K562 (cell line): ENCODE results near the gene RFNG. TPM values are rescaled to one million over a fixed set of nuclear protein-coding genes. Genes with fewer than 3 reads are reported as not detected.

Experiments
- HNRNPL ChIP-seq: fragments of 200-400 bp; formaldehyde crosslinking; IDR thresholded peaks from 2 replicates; pipeline ENCODE4 v1.6.1; 2017; ENCODE audit warnings: low read depth, mild to moderate bottlenecking, low read length
- JUND ChIP-seq, 2 experiments: IDR thresholded peaks; 2 replicates in 1 of 2; 3 replicates in 1 of 2; pipeline ENCODE4 v1.6.1; 2011; ENCODE audit warnings: borderline replicate concordance in 2 of 2, low read depth in 2 of 2, low read length in 2 of 2, improper control_type of control experiment in 1 of 2, missing biosample characterization in 1 of 2, missing genetic modification characterization in 1 of 2, missing genetic modification reagents in 1 of 2
- SUPT5H ChIP-seq: fragments of 450-650 bp; IDR thresholded peaks from 2 replicates; pipeline ENCODE4 v1.6.1; 2016
- ZNF444 ChIP-seq: fragments of 250-450 bp; sonication (Bioruptor Pico); IDR thresholded peaks from 2 replicates; pipeline ENCODE4 v1.4.0; 2020; ENCODE audit warnings: mild to moderate bottlenecking, moderate library complexity
- polyA plus RNA-seq, 8 experiments: library from polyadenylated mRNA; depleted of rRNA in 4 of 8; stranded (reverse) in 5 of 8; unstranded in 3 of 8; fragments of >200 nt; fragmentation: Nextera tagmentation in 2 of 8; fragmentation: Illumina TruSeq in 1 of 8; extraction: Ambion mirVana in 2 of 8; extraction: Trizol in 1 of 8; gene quantifications; 2 replicates each; pipeline versions ENCODE4 v1.2.1 to v1.2.3, GENCODE V29; 2011 to 2014; ENCODE audit warnings: inconsistent platforms in 1 of 8, missing spikeins in 1 of 8
- total RNA-seq, 7 experiments: library from RNA; depleted of rRNA in 6 of 7; stranded (reverse); fragments of >200 nt in 6 of 7; fragmentation: Illumina TruSeq in 2 of 7; extraction: Trizol in 2 of 7; gene quantifications; 2 replicates each; pipeline versions ENCODE4 v1.2.1 to v1.2.3, GENCODE V29; 2011 to 2021; ENCODE audit warnings: low replicate concordance in 1 of 7
- TF ChIP-seq, protein P1 (sequence below): fragments of 450-650 bp; IDR thresholded peaks from 2 replicates; pipeline ENCODE4 v1.6.1; 2016; ENCODE audit warnings: borderline replicate concordance
- TF ChIP-seq, protein P2 (sequence below), 2 experiments: fragments of 450-650 bp in 1 of 2; sonication (generic) in 1 of 2; formaldehyde crosslinking in 1 of 2; IDR thresholded peaks; 2 replicates each; pipeline versions ENCODE4 v1.7.1 to v1.9.0; 2016 to 2022; ENCODE audit warnings: inconsistent platforms in 1 of 2, mild to moderate bottlenecking in 1 of 2, missing genetic modification reagents in 1 of 2
- TF ChIP-seq, protein P3 (sequence below): fragments of 450-650 bp; formaldehyde crosslinking; IDR thresholded peaks from 2 replicates; pipeline ENCODE4 v1.4.0; 2022; ENCODE audit warnings: missing genetic modification characterization
- TF ChIP-seq, protein P4 (sequence below): sonication (generic); formaldehyde crosslinking; IDR thresholded peaks from 2 replicates; pipeline ENCODE4 v1.8.0; 2022; ENCODE audit warnings: missing genetic modification reagents, mild to moderate bottlenecking, moderate library complexity, borderline replicate concordance
- TF ChIP-seq, protein P5 (sequence below): sonication (generic); formaldehyde crosslinking; IDR thresholded peaks from 2 replicates; pipeline ENCODE4 v1.8.0; 2022; ENCODE audit warnings: mild to moderate bottlenecking, low read depth, missing genetic modification reagents

The RFNG gene
- total and polyA plus RNA-seq, 9 of the 15 experiments (the other 6 are each of a cell fraction or from before 2014, with no cell fraction given): 0.32 to 32.8 (median 9.5) TPM

DNA sequence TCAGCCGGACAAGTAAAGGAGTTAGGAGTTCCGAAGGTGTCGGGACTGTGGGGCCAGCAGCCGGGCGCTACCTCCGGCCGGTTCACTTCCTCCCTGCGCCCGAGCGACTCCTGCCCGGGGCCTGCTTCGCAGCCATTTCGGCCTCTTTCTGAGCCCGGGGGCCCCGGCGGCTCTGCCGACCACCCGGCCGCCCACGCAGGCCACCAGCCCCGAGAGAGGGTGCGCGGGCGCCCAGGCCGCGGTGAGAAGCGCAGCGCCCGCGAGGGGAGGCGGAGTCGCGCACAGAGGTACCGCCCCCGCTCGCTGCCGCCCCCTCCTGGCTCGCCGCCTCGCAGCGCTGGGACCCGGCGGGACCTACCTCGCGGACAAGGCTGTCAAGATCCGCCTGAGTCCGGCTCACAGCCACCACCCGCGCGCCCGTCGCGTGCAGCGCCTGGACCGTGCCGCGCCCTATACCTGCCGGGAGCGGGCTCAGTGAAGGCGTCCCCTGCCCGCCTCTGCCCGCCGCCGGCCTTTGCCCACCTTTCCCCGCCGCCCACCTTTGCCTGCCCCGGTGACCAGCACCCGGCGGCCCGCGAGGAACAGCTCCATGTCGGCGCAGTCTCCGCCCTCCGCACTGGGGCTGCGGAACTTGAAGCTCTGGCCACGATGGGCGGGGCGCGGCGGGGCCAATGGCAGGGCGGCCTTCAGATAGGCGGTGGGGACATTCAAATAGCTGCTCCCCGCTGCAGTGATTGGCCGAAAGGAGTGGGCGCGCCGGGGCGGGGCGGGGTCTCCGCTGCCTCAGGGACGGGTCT lies 14.3 kb downstream of the RFNG start, which contains the start of gene DCXR (continued):
- TF ChIP-seq, protein P1, sequence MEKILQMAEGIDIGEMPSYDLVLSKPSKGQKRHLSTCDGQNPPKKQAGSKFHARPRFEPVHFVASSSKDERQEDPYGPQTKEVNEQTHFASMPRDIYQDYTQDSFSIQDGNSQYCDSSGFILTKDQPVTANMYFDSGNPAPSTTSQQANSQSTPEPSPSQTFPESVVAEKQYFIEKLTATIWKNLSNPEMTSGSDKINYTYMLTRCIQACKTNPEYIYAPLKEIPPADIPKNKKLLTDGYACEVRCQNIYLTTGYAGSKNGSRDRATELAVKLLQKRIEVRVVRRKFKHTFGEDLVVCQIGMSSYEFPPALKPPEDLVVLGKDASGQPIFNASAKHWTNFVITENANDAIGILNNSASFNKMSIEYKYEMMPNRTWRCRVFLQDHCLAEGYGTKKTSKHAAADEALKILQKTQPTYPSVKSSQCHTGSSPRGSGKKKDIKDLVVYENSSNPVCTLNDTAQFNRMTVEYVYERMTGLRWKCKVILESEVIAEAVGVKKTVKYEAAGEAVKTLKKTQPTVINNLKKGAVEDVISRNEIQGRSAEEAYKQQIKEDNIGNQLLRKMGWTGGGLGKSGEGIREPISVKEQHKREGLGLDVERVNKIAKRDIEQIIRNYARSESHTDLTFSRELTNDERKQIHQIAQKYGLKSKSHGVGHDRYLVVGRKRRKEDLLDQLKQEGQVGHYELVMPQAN: peak; percentile 94
- TF ChIP-seq ZNF444 (CRISPR knock-in tag) (no peak), SUPT5H (peak; percentile 99), HNRNPL (peak; percentile 87), JUND (IDR thresholded peaks at IDR 0.05; ENCODE audit: borderline replicate concordance, low read depth, low read length) (peak; percentile 5), JUND (tag; IDR thresholded peaks at IDR 0.05; ENCODE audit: borderline replicate concordance, low read depth, low read length) (no peak; the same call in 2 of the 3 replicates)
- TF ChIP-seq, protein P2, sequence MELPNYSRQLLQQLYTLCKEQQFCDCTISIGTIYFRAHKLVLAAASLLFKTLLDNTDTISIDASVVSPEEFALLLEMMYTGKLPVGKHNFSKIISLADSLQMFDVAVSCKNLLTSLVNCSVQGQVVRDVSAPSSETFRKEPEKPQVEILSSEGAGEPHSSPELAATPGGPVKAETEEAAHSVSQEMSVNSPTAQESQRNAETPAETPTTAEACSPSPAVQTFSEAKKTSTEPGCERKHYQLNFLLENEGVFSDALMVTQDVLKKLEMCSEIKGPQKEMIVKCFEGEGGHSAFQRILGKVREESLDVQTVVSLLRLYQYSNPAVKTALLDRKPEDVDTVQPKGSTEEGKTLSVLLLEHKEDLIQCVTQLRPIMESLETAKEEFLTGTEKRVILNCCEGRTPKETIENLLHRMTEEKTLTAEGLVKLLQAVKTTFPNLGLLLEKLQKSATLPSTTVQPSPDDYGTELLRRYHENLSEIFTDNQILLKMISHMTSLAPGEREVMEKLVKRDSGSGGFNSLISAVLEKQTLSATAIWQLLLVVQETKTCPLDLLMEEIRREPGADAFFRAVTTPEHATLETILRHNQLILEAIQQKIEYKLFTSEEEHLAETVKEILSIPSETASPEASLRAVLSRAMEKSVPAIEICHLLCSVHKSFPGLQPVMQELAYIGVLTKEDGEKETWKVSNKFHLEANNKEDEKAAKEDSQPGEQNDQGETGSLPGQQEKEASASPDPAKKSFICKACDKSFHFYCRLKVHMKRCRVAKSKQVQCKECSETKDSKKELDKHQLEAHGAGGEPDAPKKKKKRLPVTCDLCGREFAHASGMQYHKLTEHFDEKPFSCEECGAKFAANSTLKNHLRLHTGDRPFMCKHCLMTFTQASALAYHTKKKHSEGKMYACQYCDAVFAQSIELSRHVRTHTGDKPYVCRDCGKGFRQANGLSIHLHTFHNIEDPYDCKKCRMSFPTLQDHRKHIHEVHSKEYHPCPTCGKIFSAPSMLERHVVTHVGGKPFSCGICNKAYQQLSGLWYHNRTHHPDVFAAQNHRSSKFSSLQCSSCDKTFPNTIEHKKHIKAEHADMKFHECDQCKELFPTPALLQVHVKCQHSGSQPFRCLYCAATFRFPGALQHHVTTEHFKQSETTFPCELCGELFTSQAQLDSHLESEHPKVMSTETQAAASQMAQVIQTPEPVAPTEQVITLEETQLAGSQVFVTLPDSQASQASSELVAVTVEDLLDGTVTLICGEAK (IDR thresholded peaks at IDR 0.05): peak; percentile 38; the same call in 1 of the 2 replicates
- TF ChIP-seq, protein P2 (CRISPR knock-in tag; IDR thresholded peaks at IDR 0.05): no peak
- TF ChIP-seq, protein P3, sequence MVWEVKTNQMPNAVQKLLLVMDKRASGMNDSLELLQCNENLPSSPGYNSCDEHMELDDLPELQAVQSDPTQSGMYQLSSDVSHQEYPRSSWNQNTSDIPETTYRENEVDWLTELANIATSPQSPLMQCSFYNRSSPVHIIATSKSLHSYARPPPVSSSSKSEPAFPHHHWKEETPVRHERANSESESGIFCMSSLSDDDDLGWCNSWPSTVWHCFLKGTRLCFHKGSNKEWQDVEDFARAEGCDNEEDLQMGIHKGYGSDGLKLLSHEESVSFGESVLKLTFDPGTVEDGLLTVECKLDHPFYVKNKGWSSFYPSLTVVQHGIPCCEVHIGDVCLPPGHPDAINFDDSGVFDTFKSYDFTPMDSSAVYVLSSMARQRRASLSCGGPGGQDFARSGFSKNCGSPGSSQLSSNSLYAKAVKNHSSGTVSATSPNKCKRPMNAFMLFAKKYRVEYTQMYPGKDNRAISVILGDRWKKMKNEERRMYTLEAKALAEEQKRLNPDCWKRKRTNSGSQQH (CRISPR knock-in tag): 0 out of 2 replicates have a peak, but pooled peaks have one; percentile 20
- TF ChIP-seq, protein P4, sequence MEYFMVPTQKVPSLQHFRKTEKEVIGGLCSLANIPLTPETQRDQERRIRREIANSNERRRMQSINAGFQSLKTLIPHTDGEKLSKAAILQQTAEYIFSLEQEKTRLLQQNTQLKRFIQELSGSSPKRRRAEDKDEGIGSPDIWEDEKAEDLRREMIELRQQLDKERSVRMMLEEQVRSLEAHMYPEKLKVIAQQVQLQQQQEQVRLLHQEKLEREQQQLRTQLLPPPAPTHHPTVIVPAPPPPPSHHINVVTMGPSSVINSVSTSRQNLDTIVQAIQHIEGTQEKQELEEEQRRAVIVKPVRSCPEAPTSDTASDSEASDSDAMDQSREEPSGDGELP (CRISPR knock-in tag): peak; percentile 84
- TF ChIP-seq, protein P5, sequence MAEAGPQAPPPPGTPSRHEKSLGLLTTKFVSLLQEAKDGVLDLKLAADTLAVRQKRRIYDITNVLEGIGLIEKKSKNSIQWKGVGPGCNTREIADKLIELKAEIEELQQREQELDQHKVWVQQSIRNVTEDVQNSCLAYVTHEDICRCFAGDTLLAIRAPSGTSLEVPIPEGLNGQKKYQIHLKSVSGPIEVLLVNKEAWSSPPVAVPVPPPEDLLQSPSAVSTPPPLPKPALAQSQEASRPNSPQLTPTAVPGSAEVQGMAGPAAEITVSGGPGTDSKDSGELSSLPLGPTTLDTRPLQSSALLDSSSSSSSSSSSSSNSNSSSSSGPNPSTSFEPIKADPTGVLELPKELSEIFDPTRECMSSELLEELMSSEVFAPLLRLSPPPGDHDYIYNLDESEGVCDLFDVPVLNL (CRISPR knock-in tag): 0 out of 2 replicates have a peak, but pooled peaks have one; percentile 14
